Measurements from ENCODE around the gene PPARG.

PPARG gene

DNA sequence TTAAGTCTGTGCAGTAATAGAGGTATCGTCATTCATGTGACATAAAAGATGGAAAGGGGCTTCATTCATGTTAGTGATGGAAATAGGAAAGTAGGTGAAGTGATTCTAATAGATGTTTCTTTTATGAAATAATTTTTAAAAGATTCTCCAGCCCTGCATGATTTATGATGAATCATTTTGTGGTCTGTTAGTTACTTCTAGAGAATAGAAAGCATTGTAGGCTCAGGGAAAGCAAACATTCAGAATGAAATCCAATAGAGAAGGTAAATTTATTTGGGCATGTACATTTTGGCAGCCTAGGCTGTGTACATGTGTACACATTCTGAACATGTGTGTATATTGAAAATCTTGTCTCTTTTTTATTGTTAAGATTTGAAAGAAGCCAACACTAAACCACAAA lies 23.1 kb downstream of the PPARG start:
- no peak for DNase-seq (ENCODE audit: low spot score)

DNA sequence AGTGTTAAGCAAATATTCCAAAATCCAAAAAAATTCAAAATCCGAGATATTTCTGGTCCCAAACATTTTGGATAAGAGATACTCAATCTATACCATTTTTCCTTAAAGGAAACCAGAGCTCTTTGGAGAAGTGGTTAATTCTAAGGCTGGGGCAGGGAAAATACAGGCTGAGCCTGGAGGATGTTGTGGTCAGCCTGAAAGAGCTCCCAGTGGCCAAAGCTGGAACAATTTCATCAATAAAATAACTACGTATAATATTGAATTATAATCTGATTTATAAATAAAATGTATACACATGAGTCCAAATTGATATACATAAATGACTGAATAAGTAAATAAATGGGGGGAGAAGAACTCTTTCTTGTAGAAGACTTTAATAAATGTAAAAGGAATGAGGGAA lies 24.6 kb downstream of the PPARG start:
- no peak for DNase-seq (ENCODE audit: low spot score)

DNA sequence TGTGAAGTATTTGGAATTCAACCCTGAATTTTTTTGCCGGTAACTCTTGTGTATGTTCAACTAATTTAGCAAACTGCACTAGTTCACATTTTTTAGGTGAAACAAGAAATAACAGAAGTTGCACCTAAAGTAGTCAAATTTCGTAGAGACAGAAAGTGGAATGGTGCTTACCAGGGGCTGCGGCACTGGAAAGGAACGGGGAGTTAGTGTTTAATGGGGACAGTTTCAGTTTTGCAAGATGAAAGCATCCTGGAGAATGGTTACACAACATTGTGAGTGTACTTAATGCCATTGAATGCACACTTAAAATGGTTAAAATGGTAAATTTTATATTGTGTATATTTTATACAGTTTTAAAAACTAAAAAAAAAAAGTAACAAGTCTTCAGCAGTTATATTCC lies 27.4 kb downstream of the PPARG start:
- no peak for DNase-seq (ENCODE audit: low spot score)

DNA sequence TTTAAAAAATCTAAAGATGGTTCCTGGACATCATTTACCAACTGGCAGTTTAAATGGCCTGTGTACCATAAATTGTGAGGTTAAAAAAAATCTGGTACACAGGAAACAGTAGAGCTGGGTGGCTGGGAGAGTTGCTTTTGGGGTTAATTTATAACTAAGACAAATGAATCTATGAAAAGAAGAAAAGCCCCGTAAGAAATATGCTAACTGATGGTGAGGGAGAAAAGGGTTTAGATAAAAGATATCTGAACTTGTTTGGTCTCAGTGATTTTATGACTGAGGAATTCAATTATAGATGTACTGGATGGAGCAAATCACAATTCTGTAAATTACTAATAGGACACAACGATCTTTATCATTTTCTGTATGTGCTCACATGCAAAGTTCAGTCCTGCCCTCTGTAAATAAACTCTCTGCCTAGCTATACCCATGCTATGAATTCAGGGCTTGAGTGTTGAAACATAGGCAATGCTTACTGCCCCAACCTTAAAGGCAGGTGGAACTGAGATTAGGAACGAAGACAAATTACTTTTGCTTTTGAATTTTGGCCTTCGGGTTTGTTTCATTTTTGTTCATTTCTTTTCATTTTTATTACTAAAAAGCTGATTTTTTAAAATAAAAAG lies 28.0 kb downstream of the PPARG start:
- no peak for DNase-seq (ENCODE audit: low spot score)

DNA sequence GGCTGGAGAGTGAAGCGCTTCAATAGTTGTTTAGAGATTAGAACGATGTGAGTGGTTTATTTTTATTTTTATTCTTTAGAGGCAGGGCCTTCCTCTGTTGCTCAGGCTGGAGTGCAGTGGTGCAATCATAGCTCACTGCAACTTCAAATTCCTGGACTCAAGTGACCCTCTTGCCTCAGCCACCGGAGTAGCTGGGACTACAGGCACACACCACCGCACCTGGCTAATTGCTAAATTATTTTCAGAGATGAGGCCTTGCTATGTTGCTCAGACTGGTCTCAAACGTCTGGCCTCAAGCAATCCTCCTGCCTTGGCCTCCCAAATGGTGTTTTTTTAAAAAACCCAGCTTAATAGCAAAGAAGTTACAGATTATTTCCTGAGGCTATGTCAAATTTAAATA lies 29.0 kb downstream of the PPARG start:
- no peak for DNase-seq (ENCODE audit: low spot score)

DNA sequence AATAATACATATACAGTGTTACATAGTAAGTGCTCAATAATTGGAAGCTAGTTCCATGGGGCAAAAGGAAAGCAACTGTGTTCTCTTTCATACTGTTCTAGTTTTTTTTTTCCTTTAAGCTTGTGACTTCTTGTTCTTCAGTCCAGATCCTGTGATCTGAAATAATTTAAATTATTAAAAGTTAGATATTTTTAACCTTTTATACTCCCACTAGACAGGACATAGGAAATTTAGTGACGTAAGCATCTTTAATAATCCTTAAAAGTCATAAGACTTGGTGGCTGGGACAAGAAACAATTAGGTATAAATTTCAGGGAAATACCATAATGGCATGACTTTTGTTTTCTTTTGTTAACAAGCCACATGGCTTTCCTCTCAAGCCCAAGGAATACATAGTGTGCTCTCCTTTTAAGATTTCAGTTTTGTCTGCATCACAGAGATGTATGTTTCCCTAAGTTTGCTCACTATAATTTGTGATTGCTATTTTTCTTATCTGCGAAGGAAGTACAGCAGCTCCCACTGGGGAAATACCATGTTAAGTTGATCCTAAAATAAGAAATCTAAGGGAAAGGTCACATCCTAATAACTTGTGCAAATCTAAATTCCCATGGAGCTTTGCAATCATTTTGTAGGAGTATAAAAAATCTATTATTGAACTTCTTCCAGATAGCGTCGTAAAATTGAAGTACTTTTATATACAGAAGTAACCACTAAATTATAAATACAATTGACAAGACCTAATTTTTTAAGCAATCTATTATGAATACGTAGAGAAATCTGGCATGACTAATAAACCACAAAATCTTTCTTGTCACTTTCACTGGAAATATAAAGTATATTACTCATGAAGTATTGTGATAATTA lies 30.1 kb downstream of the PPARG start:
- DNase-seq (ENCODE audit: low spot score), result no peak

DNA sequence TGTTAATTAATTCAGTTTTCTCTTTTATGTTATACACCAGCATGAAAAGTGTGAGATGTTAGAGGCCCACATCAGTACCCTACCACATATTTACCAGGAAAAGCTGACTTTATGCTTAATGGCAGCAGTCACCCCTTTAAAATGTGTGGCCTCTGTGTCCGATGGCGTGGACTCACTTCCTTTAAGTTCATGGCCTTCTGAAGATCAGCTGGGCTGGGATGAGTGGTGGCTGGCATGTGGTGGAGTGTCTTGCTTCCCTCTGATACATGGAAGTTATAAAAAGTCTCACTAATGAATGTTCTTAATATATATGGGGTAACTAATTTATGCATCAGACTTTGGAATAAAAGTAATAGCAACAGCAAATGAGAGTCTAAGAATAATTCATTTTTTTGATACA lies 32.1 kb downstream of the PPARG start:
- DNase-seq (ENCODE audit: low spot score), result no peak

DNA sequence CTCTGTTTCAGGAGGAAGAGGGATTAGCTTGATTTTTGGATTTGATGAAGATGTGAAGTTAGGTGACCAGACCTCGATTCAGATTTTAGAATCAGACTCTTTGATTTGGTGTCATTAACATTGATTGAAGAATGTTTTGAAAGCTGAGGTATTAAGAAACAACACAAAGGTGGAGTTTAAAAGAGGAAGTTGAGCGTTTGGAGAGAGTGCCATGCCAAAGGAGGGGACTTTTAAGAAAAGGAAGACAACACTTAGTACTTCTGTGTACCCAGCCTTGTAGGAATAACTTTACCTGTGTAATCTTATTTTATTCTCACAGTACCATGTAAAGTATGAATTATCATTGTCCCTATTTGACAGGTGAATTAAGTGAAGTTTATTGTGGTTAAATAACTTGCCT lies 34.4 kb downstream of the PPARG start:
- DNase-seq (ENCODE audit: low spot score), result no peak

DNA sequence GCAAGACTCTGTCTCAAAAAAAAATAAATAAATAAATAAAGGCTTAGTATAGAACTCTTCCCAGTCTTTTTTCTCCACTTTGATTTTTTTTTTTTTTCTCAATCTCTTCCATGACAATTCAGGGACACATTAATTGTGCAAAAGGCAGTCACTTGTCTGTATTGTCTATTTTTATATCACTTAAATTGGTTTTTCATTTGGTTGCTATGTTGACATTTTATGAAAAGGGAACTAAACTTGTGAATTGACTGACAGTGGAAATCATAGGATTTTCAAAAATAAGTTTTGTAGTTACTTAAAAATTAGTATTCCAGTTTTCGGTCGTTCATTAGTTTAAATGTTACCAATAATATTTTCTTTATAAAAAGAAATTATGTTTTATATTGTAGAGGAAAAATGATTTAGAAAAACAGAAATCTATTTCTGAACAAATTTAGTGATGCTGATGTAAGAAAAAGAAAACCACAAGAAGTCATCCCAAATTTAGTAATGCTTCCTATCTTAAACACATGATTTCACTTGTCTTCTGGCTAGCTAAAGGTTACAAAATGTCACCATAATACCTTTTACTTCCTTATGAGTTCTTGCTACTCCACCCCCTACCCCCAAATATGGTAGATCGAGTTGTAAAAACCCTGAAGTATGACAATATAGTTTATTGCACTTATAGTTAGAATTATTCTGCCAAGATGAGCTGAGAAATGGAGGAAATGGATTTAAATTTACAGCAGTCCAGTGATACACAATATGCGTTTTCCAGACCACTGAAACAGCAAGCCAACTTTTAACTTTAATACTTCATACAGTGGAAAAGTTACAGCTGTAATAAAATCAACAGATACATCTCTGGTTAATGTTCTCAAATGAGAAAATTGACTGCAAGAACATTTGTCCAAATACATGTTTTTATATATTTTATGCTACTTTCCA lies 37.0 kb downstream of the PPARG start:
- DNase-seq (ENCODE audit: low spot score), result no peak

DNA sequence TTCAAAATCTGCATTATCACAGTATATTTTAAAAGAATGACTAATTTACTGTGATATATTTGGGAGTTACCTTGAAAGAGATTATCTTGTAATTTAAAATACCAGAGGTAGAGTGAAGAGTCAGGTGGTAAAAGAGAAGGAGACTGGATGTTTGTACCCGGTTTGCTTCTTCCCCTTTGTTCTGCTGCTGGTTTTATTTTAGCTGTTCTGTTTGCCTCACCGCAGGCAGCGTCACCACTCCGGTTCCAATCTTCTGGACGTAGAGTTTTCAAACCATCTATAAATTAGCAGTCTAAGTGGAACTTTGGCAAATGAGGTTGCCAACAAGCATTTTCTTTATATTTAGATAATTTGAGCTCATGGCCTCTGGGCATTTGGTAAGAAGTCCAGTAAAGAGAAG lies 38.2 kb downstream of the PPARG start:
- no peak for DNase-seq (ENCODE audit: low spot score)

DNA sequence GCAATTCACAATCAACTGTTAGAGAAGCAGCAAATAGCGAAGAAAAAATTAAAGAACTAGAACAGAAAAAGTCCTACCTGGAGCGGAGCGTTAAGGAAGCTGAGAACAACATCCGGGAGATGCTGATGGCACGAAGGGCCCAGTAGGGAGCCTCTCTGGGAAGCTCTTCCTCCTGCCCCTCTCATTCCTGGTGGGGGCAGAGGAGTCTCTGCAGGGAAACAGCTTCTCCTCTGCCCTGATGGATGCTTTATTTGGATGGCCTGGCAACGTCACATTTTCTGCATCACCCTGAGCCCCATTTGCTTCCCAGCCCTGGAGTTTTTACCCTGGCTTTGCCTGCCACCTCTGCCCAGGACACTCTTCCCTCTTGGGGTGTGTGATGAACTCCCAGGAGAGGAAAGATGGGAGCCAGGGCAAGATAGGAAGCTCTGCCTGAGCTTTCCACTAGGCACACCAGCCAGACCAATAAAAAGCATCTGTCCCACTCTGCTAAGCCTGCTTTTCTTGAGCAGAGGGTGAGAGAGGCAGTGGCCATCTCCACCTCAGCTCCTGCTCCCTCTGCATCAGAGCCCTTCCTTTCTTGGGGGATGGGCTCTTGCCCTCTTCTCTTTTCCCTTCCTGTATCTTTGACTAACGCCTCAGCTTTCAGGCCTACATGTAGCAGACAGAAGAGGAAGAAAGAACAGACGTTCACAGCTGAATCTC lies 39.4 kb downstream of the PPARG start:
- DNase-seq (ENCODE audit: low spot score), result no peak

DNA sequence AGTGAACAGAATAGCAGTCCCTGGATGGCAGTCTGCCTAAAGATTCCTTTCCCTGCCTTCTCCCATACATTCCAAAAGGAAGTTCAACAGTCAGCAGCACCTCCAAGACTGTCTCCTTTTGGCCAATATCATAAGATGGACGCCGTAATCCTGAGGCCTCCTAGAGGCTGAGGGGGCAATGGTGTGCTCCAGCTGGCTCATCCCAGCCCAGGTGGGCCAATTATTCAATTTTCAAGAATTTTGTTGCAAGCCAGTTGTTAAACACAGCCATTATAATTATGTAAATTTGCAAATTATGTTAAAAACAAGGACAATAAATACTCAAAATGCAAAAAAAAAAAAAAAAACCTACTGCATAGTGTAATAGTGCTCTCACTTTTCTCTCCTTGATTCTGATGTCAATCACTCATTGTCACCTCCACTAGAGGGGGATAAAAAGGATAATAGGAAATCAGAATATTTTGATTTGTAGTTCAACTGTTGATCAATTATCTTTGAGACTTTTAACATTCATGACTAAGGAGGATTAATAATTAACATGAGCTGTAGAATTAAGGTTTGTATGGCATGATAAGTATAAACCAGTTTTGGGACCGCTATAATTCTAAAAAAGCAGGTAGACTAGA lies 40.1 kb downstream of the PPARG start:
- DNase-seq (ENCODE audit: low spot score), result no peak

DNA sequence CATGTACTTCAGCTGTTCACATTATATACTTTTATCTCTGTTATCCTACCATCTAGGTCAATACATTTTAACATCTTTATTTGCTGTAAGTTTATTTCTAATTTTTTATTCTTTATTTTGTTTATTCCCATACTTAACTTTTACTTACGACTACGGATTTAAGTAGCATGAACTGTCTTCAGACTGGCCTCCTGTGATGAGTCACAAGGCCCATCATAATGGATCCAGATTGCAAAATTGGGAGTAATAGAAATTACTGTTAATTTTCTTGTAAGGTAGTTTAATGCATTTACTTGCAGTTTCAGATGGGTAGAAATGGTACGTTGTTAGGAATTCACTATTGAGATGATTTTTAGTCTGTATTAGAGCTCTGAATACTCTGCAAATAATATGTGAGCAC lies 45.9 kb downstream of the PPARG start:
- DNase-seq (ENCODE audit: low spot score), result no peak

DNA sequence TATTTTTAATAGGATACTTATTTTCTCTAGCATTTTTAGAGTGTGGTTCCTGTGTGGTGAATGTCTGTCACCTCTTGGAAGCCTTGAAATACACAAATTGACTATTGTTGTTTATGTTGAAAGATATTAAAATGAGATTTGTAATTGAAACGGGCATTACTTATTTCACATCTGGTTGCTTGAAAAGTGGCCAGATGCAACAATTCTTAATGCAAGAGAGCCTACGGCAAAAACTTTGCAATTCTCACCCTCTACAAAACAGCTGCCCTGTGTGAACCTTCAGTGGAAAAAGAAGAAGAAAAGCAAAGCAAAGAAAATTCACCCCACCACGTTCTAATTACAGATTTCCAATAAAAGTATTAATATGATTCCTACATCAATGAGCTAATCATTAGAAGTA lies 46.6 kb downstream of the PPARG start:
- no peak for DNase-seq (ENCODE audit: low spot score)

DNA sequence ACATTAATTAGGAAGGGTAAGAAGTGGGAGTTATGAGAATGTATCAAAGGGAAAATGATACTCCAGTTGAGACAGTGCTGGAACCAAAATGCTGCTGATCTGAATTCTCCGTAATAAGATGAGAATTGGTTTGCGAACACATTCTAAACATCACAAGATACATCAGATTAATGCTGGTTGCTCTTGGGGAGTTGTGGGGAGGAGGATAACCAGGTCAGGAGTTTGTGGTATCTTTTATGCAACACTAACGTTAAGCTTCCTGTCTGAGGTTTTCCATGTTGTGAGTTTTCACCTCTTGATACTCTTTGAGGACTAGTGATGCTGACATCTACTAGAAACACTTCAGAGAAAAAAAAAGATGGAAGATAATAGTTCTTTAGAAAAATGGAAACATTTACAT lies 47.2 kb downstream of the PPARG start:
- no peak for DNase-seq (ENCODE audit: low spot score)

DNA sequence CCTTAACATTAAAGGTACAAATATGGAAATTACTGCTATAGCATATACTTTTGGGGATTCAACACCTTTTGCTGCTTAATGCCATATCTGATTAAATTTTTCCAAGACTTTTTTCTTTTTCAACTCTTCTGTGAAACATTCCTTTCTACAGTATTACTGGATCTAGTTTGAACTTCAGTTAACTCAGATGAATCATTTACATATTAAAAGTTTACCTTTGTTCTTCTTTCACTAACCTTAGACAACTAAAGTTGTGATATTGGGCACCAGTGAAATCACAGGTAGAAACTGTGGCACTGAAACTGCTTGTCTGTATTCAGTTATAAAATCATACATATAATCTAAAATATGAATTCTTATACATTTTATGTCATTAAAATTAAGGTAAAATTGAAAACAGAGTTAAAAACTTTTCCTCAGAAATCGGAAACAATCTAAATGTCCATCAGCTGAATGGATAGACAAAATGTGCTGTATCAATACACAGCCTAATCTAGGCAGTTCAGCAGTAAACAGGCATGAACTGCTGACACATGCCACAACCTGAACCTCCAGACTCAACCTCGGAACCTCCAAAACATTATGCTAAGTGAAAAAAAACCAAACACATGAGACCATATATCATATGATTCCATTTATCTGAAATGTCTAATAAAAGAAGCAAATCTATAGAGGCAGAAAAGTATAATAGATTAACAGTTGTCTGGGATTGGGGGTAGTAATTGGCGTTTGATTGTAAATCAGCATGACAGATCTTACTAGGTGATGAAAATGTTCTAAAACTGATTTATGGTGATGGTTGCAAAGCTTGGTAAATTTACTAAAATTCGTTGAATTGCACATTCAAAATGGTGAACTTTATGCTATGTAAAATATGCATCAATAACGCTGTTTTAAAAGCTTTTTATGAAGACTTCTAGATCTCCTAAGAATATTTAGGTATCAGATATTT lies 50.0 kb downstream of the PPARG start:
- no peak for DNase-seq (ENCODE audit: low spot score)

DNA sequence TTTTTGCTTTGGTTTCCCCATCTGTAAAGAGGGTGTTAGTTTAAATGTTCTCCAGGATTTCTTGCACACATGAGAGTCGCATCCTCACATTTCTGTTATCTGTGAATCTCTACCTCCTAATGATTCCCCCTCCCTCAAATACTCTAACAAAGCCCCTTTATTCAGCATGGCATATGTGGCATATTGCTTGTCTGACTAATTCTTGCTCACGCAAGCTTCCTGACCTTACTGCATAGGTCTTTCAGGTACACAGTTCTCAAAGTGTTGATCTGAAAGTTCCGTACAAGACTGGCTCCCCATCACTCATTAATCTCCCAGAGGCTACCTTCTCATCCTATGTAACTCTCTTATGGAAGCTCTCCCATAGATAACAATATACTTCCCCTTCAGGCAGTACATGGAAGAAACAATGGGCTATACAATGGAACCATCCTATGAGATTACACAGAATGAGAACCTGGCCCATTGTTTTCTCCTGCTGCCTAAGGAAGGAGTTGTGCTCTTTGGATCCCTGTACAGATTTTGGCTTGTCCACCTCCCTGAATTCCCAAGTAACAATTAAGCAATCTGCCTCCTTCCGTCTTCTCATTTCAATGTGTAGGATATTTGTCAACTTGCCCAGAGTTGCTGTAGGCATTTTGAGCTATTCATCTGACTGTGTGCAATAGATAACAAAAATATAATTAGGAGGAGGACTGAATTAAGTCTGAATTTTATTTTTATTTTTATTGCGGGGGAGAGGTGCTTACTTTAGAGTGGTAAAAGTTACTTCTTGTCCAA lies 51.0 kb downstream of the PPARG start:
- DNase-seq (ENCODE audit: low spot score), result no peak

DNA sequence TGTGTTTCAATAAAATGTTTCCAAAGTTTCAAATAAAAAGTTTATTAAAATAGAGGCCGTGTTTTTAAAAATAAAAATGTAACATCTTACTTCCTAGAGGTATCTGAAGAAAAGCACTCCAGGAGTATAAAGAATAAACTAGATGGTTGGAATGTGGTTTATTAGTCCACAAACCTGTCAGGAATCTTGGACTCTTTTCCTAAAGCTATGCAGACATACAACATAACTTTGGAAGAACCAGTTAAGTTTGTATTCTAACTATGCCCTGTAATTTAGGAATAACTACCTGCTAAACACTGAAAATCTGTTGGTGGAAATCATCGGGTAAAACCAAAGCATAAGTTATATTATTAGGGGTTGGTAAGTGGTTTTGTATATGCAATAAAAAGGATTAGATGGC lies 51.6 kb downstream of the PPARG start:
- no peak for DNase-seq (ENCODE audit: low spot score)

DNA sequence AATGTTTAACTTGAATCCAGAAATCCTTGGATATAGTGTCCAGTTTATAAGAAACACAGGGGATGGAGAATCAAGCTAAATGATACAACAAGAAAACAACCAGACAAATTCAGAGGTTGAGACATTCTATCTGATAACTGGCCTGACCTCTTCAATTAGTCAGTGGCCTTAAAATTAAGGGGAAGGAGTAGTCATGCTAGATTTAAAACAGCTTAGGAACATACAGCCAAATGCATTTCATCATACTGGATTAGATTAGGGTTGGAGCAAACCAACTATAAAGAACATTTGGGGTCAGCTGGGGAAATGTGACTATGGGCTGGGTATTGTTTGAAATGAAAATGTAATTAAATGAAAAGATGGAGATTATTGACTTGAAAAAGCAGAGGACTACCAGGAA lies 53.3 kb downstream of the PPARG start:
- DNase-seq (ENCODE audit: low spot score), result no peak

DNA sequence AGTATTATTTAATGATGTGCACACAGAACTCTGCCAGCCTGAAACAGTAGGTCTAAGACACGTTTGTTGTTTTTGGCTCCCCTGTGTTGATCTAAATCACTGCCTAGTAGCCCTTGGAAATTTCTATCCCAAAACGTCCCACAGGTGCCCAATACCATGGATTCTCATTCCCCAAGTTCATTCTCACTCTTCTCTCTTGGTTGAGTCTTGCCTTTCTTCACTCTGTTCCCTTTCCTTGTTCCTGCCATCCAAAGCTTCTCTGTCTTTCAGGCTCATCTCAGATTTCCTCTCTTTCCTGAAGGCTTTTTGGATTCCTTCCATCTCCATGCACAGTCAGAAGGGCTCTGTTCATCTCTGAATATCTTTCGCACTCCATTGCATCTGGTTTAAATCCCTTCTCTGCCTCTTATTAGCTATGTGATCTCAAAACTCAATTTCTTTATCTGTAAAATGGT lies 54.2 kb downstream of the PPARG start:
- DNase-seq (ENCODE audit: low spot score), result no peak

Data from cerebellar cortex (tissue), 1 donor.